GM18508 (cell line): ENCODE data around the gene ZNF341.

Experiments
- ATAC-seq: cut with Tn5 transposase; IDR thresholded peaks from one replicate; pipeline ENCODE4 v1.9.1; 2021; ENCODE audit warnings: moderate number of reproducible peaks; ENCODE audit not compliant: insufficient read depth, unreplicated experiment

ZNF341 gene

DNA sequence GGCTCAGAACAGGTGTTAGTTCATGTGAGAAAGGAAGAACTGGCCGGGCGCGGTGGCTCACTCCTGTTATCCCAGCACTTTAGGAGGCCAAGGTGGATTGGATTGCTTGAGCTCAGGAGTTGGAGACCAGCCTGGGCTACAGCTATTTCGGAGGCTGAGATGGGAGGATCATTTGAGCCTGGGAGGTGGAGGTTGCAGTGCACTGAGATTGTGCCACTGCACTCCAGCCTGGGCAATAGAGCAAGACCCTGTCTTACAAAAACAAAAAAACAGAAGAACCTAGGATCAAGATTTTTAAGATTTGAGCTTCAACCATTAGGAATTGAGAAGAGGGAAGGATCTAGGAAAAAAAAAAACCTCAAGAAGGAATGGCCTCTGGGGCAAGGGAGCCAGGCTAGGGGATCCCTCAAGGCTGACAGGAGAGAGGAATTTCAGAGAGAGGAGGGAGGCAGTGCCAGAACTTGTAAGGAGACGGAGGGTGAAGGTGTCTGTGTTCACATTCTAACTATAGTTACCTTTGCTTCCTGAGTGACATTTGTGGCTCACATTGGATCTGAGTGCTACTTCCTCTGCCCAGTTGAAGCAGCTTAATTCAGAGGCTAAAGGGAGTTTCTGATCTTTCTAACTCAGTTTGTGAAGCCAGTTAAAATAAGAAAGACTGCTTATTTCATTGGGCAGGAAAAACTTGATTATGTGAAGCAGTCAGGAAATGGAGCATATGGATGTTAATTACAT, 105.5 kb downstream of the ZNF341 start:
- ATAC-seq = no peak

DNA sequence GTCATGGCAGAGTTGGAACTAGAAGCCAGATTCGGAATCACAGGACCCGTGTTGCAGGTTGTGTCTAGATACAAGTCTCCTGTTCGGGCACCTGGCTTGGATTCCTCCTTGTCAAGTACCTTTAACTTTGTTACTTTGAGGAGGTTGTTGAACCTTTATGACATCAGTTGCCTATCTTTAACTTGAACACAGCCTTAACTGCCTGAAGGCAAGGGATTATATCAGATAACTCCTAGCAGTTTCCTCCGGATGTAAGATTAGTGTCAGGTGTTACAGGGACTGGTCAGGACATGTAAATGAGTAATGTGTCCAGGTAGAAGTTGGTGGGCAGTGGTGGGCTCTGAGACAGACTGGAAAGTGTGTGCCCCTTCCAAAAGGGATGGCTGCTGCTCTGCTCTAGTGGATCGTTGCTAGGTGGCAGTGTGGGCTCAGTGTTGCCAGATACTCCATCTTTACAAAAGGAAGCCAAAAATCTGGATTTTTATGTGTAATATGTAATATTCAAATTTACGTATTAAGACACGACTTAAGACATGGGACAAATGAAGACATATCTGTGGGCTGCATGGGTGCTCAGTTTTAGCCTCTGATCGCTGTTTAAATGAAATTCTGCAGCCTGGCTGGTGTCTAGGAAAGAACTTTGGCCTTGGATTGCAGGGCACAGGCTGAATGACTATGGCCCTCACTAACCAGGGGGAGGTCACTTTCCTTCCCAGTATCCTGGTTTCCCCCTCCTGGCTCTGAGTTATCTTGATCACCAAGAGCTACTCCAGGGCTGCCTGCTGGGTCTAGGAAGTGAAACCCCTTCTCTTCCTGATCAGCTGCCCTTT, 106.5 kb downstream of the ZNF341 start:
- ATAC-seq = no peak

DNA sequence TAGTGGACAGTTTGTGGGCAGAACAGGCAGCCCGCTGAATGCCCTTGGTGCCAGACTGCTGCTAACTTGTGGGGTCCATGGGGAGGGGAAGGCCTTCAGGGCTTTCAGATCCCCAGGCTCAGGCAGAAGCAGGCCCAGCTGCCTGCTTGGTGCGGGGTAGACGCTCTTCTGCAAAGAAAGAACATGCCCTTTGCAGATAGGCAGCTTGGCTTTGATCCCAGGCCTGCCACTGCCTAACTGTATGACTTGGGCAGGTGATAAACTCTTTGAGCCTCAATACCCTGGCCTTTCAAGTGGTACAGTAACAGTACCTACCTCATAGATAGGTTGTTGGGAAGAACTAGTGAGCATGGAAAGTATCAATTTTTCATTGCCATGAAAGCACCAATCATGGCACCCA, 107.8 kb downstream of the ZNF341 start:
- ATAC-seq = no peak

DNA sequence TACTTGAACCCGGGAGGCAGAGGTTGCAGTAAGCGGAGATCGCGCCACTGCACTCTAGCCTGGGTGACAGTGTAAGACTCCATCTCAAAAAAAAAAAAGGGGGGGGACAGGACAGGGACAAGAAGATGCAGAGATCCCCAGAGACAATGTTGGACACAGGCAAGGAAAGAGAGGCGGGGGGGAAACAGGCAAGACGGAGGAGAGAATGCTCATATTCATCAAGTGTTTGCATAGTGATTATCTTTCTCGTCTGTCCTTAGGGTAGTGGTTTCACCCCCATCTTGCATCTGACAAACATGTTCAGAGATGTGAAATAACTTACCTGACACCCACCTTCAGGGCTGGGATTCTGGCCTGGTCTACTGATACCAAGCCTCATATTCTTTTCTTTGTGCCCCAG, 108.4 kb downstream of the ZNF341 start:
- no peak for ATAC-seq

DNA sequence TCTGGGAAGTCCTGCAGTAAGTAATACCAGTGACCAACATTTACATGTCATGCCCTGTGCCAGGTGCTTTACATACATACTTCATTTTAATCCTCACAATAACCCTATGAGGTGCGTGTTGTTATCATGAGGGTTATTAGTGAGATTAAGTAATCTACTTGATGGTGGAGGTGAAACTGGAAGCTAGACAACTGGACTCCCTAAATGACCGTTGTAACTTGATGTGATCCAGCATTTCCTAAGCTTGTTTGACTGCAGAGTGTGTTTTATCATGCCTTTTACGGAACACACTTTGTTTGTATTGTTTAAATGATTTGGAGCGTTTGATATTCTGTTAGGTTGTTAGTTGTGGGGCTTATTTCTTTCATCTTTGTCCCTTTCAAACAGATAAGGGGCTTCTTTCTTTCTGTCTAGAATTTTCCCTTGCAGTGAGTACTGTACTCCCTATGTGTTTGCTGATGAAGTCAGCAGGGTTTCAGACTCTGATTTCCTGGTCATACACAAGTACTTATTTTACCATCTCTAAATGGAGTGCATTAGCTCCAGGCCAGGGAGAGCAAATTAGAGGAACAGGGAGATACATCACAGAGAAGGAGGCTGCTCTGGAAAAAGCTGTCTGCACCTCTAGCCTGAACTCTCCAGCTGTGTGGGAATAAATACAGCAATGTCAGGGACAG, 109.1 kb downstream of the ZNF341 start:
- no peak for ATAC-seq

GRCh38 chr20:33841436-33841799, 109.6 kb downstream of the ZNF341 start:
- no peak for ATAC-seq
